GM23338 (cell line): Measurements from ENCODE around the gene SPECC1.

Experiments
- CREB1 ChIP-seq: fragments of 250-450 bp; sonication (Bioruptor Pico); IDR thresholded peaks from 2 replicates; pipeline ENCODE4 v1.5.0; 2020; ENCODE audit warnings: low read depth, mild to moderate bottlenecking, moderate library complexity
- EZH2 ChIP-seq: fragments of 200-600 bp; sonication (generic); IDR thresholded peaks from one replicate; pipeline ENCODE4 v1.8.0; 2017; ENCODE audit warnings: antibody characterized with exemption, mild to moderate bottlenecking, low read depth; ENCODE audit not compliant: unreplicated experiment
- EZH2phosphoT487 ChIP-seq: fragments of 200-600 bp; sonication (generic); IDR thresholded peaks from one replicate; pipeline ENCODE4 v1.8.1; 2018; ENCODE audit warnings: antibody characterized with exemption; ENCODE audit not compliant: unreplicated experiment
- JUNB ChIP-seq: IDR thresholded peaks from one replicate; pipeline ENCODE4 v1.6.1; 2016; ENCODE audit warnings: antibody characterized with exemption; ENCODE audit not compliant: unreplicated experiment
- NANOG ChIP-seq: IDR thresholded peaks from 2 replicates; pipeline ENCODE4 v1.6.1; 2016; ENCODE audit warnings: antibody characterized with exemption, borderline replicate concordance
- POLR2AphosphoS5 ChIP-seq: IDR thresholded peaks from 2 replicates; pipeline ENCODE4 v1.6.1; 2016; ENCODE audit warnings: antibody characterized with exemption, low read depth
- REST ChIP-seq: IDR thresholded peaks from one replicate; pipeline ENCODE4 v1.6.1; 2018; ENCODE audit warnings: antibody characterized with exemption; ENCODE audit not compliant: unreplicated experiment
- STAT1 ChIP-seq: IDR thresholded peaks from one replicate; pipeline ENCODE4 v1.6.1; 2016; ENCODE audit warnings: antibody characterized with exemption; ENCODE audit not compliant: unreplicated experiment
- ZNF114 ChIP-seq: fragments of 250-450 bp; sonication (Bioruptor Pico); IDR thresholded peaks from 2 replicates; pipeline ENCODE4 v1.5.0; 2020; ENCODE audit warnings: mild to moderate bottlenecking, moderate library complexity
- ZNF331 ChIP-seq: fragments of 250-450 bp; sonication (Bioruptor Pico); IDR thresholded peaks from 2 replicates; pipeline ENCODE4 v1.5.0; 2020; ENCODE audit warnings: low read depth, mild to moderate bottlenecking, moderate library complexity
- TF ChIP-seq, protein P1 (sequence below), 2 experiments: fragments of 200-600 bp in 1 of 2; sonication (generic) in 1 of 2; conservative IDR thresholded peaks; 2 replicates each; pipeline versions ENCODE4 v1.5.1 to v1.6.1; 2016 to 2017; ENCODE audit warnings: antibody characterized with exemption in 2 of 2, low read depth in 2 of 2, mild to moderate bottlenecking in 2 of 2, moderate library complexity in 1 of 2
- TF ChIP-seq, protein P2 (sequence below): fragments of 250-450 bp; sonication (Bioruptor Pico); IDR thresholded peaks from 2 replicates; pipeline ENCODE4 v1.5.0; 2020; ENCODE audit warnings: mild to moderate bottlenecking, moderate library complexity
- TF ChIP-seq, protein P3 (sequence below): IDR thresholded peaks from 2 replicates; pipeline ENCODE4 v1.6.1; 2016; ENCODE audit warnings: antibody characterized with exemption

GRCh38 chr17:20114466-20114865 lies 105.3 kb downstream of the SPECC1 start:
- TF ChIP-seq, protein P1, sequence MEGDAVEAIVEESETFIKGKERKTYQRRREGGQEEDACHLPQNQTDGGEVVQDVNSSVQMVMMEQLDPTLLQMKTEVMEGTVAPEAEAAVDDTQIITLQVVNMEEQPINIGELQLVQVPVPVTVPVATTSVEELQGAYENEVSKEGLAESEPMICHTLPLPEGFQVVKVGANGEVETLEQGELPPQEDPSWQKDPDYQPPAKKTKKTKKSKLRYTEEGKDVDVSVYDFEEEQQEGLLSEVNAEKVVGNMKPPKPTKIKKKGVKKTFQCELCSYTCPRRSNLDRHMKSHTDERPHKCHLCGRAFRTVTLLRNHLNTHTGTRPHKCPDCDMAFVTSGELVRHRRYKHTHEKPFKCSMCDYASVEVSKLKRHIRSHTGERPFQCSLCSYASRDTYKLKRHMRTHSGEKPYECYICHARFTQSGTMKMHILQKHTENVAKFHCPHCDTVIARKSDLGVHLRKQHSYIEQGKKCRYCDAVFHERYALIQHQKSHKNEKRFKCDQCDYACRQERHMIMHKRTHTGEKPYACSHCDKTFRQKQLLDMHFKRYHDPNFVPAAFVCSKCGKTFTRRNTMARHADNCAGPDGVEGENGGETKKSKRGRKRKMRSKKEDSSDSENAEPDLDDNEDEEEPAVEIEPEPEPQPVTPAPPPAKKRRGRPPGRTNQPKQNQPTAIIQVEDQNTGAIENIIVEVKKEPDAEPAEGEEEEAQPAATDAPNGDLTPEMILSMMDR (conservative IDR thresholded peaks at IDR 0.05; ENCODE audit: low read depth in 2 of 2) = no peak
- TF ChIP-seq EZH2phosphoT487 = no peak
- TF ChIP-seq REST = no peak
- TF ChIP-seq POLR2AphosphoS5 = no peak
- TF ChIP-seq NANOG = no peak
- no peak for TF ChIP-seq JUNB
- TF ChIP-seq, protein P2, sequence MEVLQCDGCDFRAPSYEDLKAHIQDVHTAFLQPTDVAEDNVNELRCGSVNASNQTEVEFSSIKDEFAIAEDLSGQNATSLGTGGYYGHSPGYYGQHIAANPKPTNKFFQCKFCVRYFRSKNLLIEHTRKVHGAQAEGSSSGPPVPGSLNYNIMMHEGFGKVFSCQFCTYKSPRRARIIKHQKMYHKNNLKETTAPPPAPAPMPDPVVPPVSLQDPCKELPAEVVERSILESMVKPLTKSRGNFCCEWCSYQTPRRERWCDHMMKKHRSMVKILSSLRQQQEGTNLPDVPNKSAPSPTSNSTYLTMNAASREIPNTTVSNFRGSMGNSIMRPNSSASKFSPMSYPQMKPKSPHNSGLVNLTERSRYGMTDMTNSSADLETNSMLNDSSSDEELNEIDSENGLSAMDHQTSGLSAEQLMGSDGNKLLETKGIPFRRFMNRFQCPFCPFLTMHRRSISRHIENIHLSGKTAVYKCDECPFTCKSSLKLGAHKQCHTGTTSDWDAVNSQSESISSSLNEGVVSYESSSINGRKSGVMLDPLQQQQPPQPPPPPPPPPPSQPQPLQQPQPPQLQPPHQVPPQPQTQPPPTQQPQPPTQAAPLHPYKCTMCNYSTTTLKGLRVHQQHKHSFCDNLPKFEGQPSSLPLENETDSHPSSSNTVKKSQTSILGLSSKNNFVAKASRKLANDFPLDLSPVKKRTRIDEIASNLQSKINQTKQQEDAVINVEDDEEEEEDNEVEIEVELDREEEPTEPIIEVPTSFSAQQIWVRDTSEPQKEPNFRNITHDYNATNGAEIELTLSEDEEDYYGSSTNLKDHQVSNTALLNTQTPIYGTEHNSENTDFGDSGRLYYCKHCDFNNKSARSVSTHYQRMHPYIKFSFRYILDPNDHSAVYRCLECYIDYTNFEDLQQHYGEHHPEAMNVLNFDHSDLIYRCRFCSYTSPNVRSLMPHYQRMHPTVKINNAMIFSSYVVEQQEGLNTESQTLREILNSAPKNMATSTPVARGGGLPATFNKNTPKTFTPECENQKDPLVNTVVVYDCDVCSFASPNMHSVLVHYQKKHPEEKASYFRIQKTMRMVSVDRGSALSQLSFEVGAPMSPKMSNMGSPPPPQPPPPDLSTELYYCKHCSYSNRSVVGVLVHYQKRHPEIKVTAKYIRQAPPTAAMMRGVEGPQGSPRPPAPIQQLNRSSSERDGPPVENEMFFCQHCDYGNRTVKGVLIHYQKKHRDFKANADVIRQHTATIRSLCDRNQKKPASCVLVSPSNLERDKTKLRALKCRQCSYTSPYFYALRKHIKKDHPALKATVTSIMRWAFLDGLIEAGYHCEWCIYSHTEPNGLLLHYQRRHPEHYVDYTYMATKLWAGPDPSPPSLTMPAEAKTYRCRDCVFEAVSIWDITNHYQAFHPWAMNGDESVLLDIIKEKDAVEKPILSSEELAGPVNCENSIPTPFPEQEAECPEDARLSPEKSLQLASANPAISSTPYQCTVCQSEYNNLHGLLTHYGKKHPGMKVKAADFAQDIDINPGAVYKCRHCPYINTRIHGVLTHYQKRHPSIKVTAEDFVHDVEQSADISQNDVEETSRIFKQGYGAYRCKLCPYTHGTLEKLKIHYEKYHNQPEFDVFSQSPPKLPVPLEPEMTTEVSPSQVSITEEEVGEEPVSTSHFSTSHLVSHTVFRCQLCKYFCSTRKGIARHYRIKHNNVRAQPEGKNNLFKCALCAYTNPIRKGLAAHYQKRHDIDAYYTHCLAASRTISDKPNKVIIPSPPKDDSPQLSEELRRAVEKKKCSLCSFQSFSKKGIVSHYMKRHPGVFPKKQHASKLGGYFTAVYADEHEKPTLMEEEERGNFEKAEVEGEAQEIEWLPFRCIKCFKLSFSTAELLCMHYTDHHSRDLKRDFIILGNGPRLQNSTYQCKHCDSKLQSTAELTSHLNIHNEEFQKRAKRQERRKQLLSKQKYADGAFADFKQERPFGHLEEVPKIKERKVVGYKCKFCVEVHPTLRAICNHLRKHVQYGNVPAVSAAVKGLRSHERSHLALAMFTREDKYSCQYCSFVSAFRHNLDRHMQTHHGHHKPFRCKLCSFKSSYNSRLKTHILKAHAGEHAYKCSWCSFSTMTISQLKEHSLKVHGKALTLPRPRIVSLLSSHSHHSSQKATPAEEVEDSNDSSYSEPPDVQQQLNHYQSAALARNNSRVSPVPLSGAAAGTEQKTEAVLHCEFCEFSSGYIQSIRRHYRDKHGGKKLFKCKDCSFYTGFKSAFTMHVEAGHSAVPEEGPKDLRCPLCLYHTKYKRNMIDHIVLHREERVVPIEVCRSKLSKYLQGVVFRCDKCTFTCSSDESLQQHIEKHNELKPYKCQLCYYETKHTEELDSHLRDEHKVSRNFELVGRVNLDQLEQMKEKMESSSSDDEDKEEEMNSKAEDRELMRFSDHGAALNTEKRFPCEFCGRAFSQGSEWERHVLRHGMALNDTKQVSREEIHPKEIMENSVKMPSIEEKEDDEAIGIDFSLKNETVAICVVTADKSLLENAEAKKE (CRISPR knock-in tag) = peak; percentile 14; the same call in 1 of the 2 replicates
- TF ChIP-seq EZH2 = no peak
- no peak for TF ChIP-seq CREB1
- TF ChIP-seq, protein P3, sequence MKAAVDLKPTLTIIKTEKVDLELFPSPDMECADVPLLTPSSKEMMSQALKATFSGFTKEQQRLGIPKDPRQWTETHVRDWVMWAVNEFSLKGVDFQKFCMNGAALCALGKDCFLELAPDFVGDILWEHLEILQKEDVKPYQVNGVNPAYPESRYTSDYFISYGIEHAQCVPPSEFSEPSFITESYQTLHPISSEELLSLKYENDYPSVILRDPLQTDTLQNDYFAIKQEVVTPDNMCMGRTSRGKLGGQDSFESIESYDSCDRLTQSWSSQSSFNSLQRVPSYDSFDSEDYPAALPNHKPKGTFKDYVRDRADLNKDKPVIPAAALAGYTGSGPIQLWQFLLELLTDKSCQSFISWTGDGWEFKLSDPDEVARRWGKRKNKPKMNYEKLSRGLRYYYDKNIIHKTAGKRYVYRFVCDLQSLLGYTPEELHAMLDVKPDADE = no peak
- no peak for TF ChIP-seq ZNF331 (CRISPR knock-in tag)
- TF ChIP-seq ZNF114 (CRISPR knock-in tag) = no peak
- no peak for TF ChIP-seq STAT1
